SK-N-SH treated with all-trans-retinoic acid at 6 μM for 48 hours (cell line): ENCODE measurements around the gene ST3GAL5.

Source experiments
- ATAC-seq: fragments of 200-7000 bp; cut with Tn5 transposase; 3 replicates; pipeline ENCODE4 v1.9.1; 2020; ENCODE audit warnings: mild to moderate bottlenecking, moderate library complexity
- ARNTL ChIP-seq: fragments of 450-650 bp; formaldehyde crosslinking; IDR thresholded peaks from 2 replicates; pipeline ENCODE4 v1.5.0; 2020; ENCODE audit warnings: low read depth, mild to moderate bottlenecking, moderate library complexity, borderline replicate concordance
- BACH2 ChIP-seq: fragments of 250-450 bp; sonication (Bioruptor Pico); IDR thresholded peaks from 2 replicates; pipeline ENCODE4 v1.9.0; 2021; ENCODE audit warnings: mild to moderate bottlenecking, borderline replicate concordance
- CREB5 ChIP-seq: fragments of 250-450 bp; sonication (Bioruptor Pico); IDR thresholded peaks from 2 replicates; pipeline ENCODE4 v1.5.1; 2020; ENCODE audit warnings: low read depth, mild to moderate bottlenecking, moderate library complexity
- CSDC2 ChIP-seq: fragments of 250-450 bp; sonication (Bioruptor Pico); IDR thresholded peaks from 2 replicates; pipeline ENCODE4 v1.5.0; 2020; ENCODE audit warnings: mild to moderate bottlenecking, moderate library complexity
- CSRNP3 ChIP-seq: fragments of 250-450 bp; sonication (Bioruptor Pico); IDR thresholded peaks from 2 replicates; pipeline ENCODE4 v1.5.1; 2021; ENCODE audit warnings: mild to moderate bottlenecking, moderate library complexity
- ESRRG ChIP-seq: fragments of 250-450 bp; sonication (Bioruptor Pico); IDR thresholded peaks from 2 replicates; pipeline ENCODE4 v1.6.1; 2021; ENCODE audit warnings: mild to moderate bottlenecking
- GLIS3 ChIP-seq: fragments of 250-450 bp; sonication (Bioruptor Pico); IDR thresholded peaks from 2 replicates; pipeline ENCODE4 v1.5.0; 2020; ENCODE audit warnings: mild to moderate bottlenecking, moderate library complexity
- ISL1 ChIP-seq: fragments of 250-450 bp; sonication (Bioruptor Pico); IDR thresholded peaks from 2 replicates; pipeline ENCODE4 v2.1.2; 2022; ENCODE audit warnings: mild to moderate bottlenecking, moderate library complexity
- OSR1 ChIP-seq: fragments of 250-450 bp; sonication (Bioruptor Pico); IDR thresholded peaks from 2 replicates; pipeline ENCODE4 v1.8.0; 2022; ENCODE audit warnings: moderate library complexity, mild to moderate bottlenecking, inconsistent platforms
- PATZ1 ChIP-seq: fragments of 250-450 bp; sonication (Bioruptor Pico); IDR thresholded peaks from 2 replicates; pipeline ENCODE4 v1.8.0; 2020; ENCODE audit warnings: mild to moderate bottlenecking, moderate library complexity, borderline replicate concordance
- POU6F1 ChIP-seq: fragments of 250-450 bp; sonication (Bioruptor Pico); IDR thresholded peaks from 2 replicates; pipeline ENCODE4 v1.8.0; 2021; ENCODE audit warnings: low read depth, mild to moderate bottlenecking, moderate library complexity, borderline replicate concordance
- PPARA ChIP-seq: fragments of 250-450 bp; sonication (Bioruptor Pico); IDR thresholded peaks from 2 replicates; pipeline ENCODE4 v1.5.0; 2020; ENCODE audit warnings: mild to moderate bottlenecking, borderline replicate concordance
- RARB ChIP-seq: fragments of 250-450 bp; sonication (Bioruptor Pico); IDR thresholded peaks from 2 replicates; pipeline ENCODE4 v1.8.0; 2021; ENCODE audit warnings: mild to moderate bottlenecking, moderate library complexity
- SNAI2 ChIP-seq: fragments of 250-450 bp; sonication (Bioruptor Pico); IDR thresholded peaks from 2 replicates; pipeline ENCODE4 v1.5.0; 2020; ENCODE audit warnings: mild to moderate bottlenecking, moderate library complexity
- TCF4 ChIP-seq: fragments of 250-450 bp; sonication (Bioruptor Pico); IDR thresholded peaks from 2 replicates; pipeline ENCODE4 v1.8.0; 2021; ENCODE audit warnings: mild to moderate bottlenecking, moderate library complexity, borderline replicate concordance
- TOX ChIP-seq: fragments of 250-450 bp; sonication (Bioruptor Pico); IDR thresholded peaks from 2 replicates; pipeline ENCODE4 v1.8.0; 2021; ENCODE audit warnings: mild to moderate bottlenecking, moderate library complexity, borderline replicate concordance
- TSHZ2 ChIP-seq: fragments of 250-450 bp; sonication (Bioruptor Pico); IDR thresholded peaks from 2 replicates; pipeline ENCODE4 v1.5.0; 2020; ENCODE audit warnings: mild to moderate bottlenecking, moderate library complexity
- ZC3H10 ChIP-seq: fragments of 250-450 bp; sonication (Bioruptor Pico); IDR thresholded peaks from 2 replicates; pipeline ENCODE4 v1.5.1; 2021; ENCODE audit warnings: mild to moderate bottlenecking, moderate library complexity
- ZFP3 ChIP-seq: fragments of 250-450 bp; sonication (Bioruptor Pico); IDR thresholded peaks from 2 replicates; pipeline ENCODE4 v1.5.0; 2020; ENCODE audit warnings: mild to moderate bottlenecking, moderate library complexity
- ZFP30 ChIP-seq: fragments of 450-650 bp; formaldehyde crosslinking; IDR thresholded peaks from 2 replicates; pipeline ENCODE4 v1.5.0; 2022; ENCODE audit warnings: mild to moderate bottlenecking, moderate library complexity
- ZNF565 ChIP-seq: fragments of 450-650 bp; formaldehyde crosslinking; conservative IDR thresholded peaks from 2 replicates; pipeline ENCODE4 v1.5.0; 2020; ENCODE audit warnings: low read depth, mild to moderate bottlenecking, moderate library complexity
- ZNF70 ChIP-seq: fragments of 450-650 bp; formaldehyde crosslinking; IDR thresholded peaks from 2 replicates; pipeline ENCODE4 v1.5.0; 2020; ENCODE audit warnings: mild to moderate bottlenecking, moderate library complexity
- ZNF8 ChIP-seq: fragments of 450-650 bp; formaldehyde crosslinking; IDR thresholded peaks from 2 replicates; pipeline ENCODE4 v1.5.0; 2020; ENCODE audit warnings: mild to moderate bottlenecking, moderate library complexity

ST3GAL5 gene

GRCh38 chr2:85847051-85847588, 41.7 kb downstream of the ST3GAL5 start:
- no peak for TF ChIP-seq ISL1 (CRISPR knock-in tag)
- TF ChIP-seq TOX = no peak
- TF ChIP-seq BACH2 (CRISPR knock-in tag) = no peak
- TF ChIP-seq OSR1 (CRISPR knock-in tag) = no peak
- TF ChIP-seq ESRRG (CRISPR knock-in tag) = no peak
- TF ChIP-seq ZFP3 (CRISPR knock-in tag) = no peak
- TF ChIP-seq PATZ1 = no peak
- TF ChIP-seq ZNF70 = no peak
- TF ChIP-seq ZC3H10 = no peak
- TF ChIP-seq TCF4 (CRISPR knock-in tag) = no peak
- TF ChIP-seq ZFP30 = no peak
- no peak for TF ChIP-seq CREB5 (CRISPR knock-in tag)
- TF ChIP-seq ZNF8 (CRISPR knock-in tag) = no peak
- TF ChIP-seq TSHZ2 (CRISPR knock-in tag) = no peak
- no peak for TF ChIP-seq ARNTL (CRISPR knock-in tag)
- TF ChIP-seq SNAI2 (CRISPR knock-in tag) = no peak
- no peak for TF ChIP-seq ZNF565 (CRISPR knock-in tag)
- no peak for ATAC-seq

GRCh38 chr2:85846411-85846810, 42.4 kb downstream of the ST3GAL5 start:
- ATAC-seq = peak; percentile 68
- TF ChIP-seq POU6F1 (CRISPR knock-in tag) = no peak
- no peak for TF ChIP-seq ZFP3 (CRISPR knock-in tag)
- TF ChIP-seq OSR1 (CRISPR knock-in tag) = no peak
- TF ChIP-seq ZNF565 (CRISPR knock-in tag) = no peak
- TF ChIP-seq TCF4 (CRISPR knock-in tag) = no peak
- no peak for TF ChIP-seq ZNF70
- no peak for TF ChIP-seq ARNTL (CRISPR knock-in tag)
- no peak for TF ChIP-seq ISL1 (CRISPR knock-in tag)
- TF ChIP-seq PPARA (CRISPR knock-in tag) = no peak
- no peak for TF ChIP-seq PATZ1
- no peak for TF ChIP-seq ZFP30
- TF ChIP-seq BACH2 (CRISPR knock-in tag) = no peak
- no peak for TF ChIP-seq CSRNP3 (CRISPR knock-in tag)
- no peak for TF ChIP-seq RARB
- TF ChIP-seq CREB5 (CRISPR knock-in tag) = no peak
- TF ChIP-seq TSHZ2 (CRISPR knock-in tag) = no peak
- no peak for TF ChIP-seq CSDC2 (CRISPR knock-in tag)
- no peak for TF ChIP-seq TOX
- TF ChIP-seq GLIS3 (CRISPR knock-in tag) = no peak
- no peak for TF ChIP-seq ZC3H10
